ENCODE data around the gene RASGEF1C.

- no peak for TF ChIP-seq CTCF (CRISPR knock-in tag; IDR thresholded peaks at IDR 0.05)
- TF ChIP-seq WIZ (CRISPR knock-in tag; IDR thresholded peaks at IDR 0.05), result no peak
- TF ChIP-seq SMC3 (IDR thresholded peaks at IDR 0.05; ENCODE audit: low read length), result no peak
- no peak for TF ChIP-seq SRF (IDR thresholded peaks at IDR 0.05; ENCODE audit: low read depth, low read length)
- TF ChIP-seq ZNF83 (CRISPR knock-in tag; IDR thresholded peaks at IDR 0.05; ENCODE audit: borderline replicate concordance), result no peak
These were observed 9.6 kb downstream of the RASGEF1C start for GRCh38 chr5:180199390-180199789.
